ENCODE measurements around the gene ERICH3.
"Not testable (repeated sequence)": the region's sequence is repeated elsewhere in the genome, so short reads cannot be mapped to it uniquely, and the experiment has no call there.

Gene ERICH3

GRCh38 chr1:74681001-74681400 lies 7.4 kb upstream of the ERICH3 start:
- no peak for DNase-seq

GRCh38 chr1:74679811-74680210 lies 6.2 kb upstream of the ERICH3 start:
- DNase-seq = no peak

DNA sequence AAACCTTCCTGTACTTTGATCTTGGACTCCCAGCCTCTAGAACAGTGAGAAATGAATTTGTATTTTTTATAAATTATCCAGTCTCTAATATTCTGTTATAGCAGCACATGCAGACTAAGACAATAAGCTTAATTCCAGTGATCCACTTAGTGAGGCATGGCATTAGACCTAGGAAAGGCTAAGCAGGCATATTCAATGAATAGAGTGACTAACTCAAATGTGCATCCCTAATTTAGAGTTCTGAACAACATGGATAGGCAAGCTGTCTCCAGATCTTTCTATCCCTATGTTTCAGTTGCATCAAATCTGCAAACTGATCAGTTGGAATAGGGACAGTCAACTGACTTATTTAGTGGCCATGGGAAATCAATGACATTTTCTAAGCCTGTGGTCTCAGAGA lies 4.3 kb upstream of the ERICH3 start:
- no peak for DNase-seq

GRCh38 chr1:74674278-74675048 lies 871 bp upstream of the ERICH3 start:
- no peak for DNase-seq

- DNase-seq = not testable (repeated sequence)
Observed at GRCh38 chr1:74670866-74671265, 2.7 kb downstream of the ERICH3 start.

GRCh38 chr1:74654708-74655107 lies 18.9 kb downstream of the ERICH3 start:
- no peak for DNase-seq

- peak; percentile 36 for DNase-seq
Observed at GRCh38 chr1:74652711-74653139, 20.9 kb downstream of the ERICH3 start.

- DNase-seq = peak; percentile 39
Observed at GRCh38 chr1:74650561-74650960, 23.0 kb downstream of the ERICH3 start.

- DNase-seq = no peak
Observed at GRCh38 chr1:74641876-74642275, 31.7 kb downstream of the ERICH3 start.

GRCh38 chr1:74641161-74641560 lies 32.4 kb downstream of the ERICH3 start:
- DNase-seq = no peak

GRCh38 chr1:74637296-74637695 lies 36.3 kb downstream of the ERICH3 start:
- DNase-seq = no peak

GRCh38 chr1:74629283-74629682 lies 44.3 kb downstream of the ERICH3 start:
- DNase-seq = peak; percentile 13

DNA sequence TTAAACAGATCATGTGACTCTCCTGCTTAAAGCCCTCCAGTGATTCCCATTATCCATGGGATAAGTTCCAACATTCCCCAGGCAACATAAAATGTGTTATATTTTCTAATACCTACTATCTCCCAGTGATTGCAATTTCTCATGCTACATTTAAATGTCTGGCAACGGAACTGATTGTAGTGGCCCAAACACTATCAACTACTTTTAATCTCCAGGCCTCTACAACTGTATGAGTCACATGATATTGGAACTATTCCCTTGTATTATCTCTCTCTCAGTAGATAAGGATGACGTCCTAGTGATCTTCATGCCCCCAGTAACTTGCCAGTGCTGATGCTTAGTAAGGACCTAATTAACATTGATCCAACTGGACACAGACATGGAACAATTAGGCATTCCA lies 49.9 kb downstream of the ERICH3 start:
- DNase-seq = no peak

GRCh38 chr1:74620242-74620641 lies 53.4 kb downstream of the ERICH3 start:
- no peak for DNase-seq

GRCh38 chr1:74618974-74619373 lies 54.6 kb downstream of the ERICH3 start:
- no peak for DNase-seq

- no peak for DNase-seq
Observed at GRCh38 chr1:74613894-74614293, 59.7 kb downstream of the ERICH3 start.

- DNase-seq = no peak
Observed at GRCh38 chr1:74611887-74612286, 61.7 kb downstream of the ERICH3 start.

GRCh38 chr1:74610961-74611360 lies 62.6 kb downstream of the ERICH3 start:
- DNase-seq = no peak

GRCh38 chr1:74609810-74610371 lies 63.7 kb downstream of the ERICH3 start:
- DNase-seq = no peak

GRCh38 chr1:74596717-74597116 lies 76.9 kb downstream of the ERICH3 start:
- no peak for DNase-seq

DNA sequence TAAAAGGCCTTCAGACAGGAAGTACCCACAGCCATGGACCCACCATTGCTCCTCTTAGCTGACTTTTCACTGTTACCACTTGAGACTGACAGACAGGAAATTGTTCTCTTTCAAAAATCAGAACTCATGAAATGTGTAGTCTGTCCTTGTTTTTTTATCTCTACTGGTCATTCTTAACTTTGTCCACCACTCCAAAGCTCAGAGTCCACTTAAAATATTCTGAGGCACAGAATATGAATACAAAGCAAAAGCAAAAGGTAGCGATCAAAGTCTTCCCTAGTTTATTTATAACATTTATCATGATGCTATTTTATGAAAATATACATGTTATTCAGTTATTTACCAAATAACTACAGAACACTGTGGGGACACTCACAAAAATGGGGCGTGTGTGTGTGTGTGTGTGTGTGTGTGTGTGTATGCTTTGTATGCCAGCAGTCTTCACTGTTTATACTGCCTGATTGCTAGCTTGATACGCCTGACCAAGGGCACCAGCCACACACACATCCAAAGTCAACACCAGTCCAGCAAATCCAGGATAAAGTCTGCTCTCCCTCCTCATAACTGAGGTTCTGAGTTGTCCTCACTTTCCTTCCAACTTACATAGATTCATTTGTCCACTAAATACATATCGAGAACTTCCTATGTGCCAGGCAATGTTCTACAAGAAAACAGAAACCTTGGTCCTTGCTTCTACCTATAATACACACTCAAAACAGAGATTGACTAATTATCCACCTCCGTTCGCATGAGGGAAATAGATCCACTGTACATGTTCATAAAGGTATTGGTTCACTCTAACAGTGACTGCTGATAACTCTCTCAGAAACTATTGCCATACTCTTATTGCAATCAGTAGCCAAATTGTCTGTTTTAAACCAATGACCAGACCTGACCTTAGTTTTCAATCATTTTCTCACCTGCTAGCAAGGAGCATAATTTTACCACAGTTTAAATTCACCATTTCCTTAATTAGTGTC lies 79.4 kb downstream of the ERICH3 start:
- DNase-seq = no peak

- DNase-seq = no peak
Observed at GRCh38 chr1:74592580-74593355, 80.8 kb downstream of the ERICH3 start.

Measured in fibroblast of skin of back (primary cell).